Thyroid gland (tissue), 4 donors: ENCODE measurements around the gene SNCAIP. TPM values are rescaled to one million over a fixed set of nuclear protein-coding genes. Genes with fewer than 3 reads are reported as not detected.

Source experiments
- DNase-seq, 2 donors: peaks; one replicate each; pipeline ENCODE4 v3.0.0-alpha.2; 2019
- H3K27ac ChIP-seq, 3 donors: fragments of 200-600 bp; sonication (generic); 1 replicate in 2 of 3; 2 replicates in 1 of 3; pipeline ENCODE4 v1.5.1; 2016 to 2019; ENCODE audit warnings: mild to moderate bottlenecking in 1 of 3, moderate library complexity in 1 of 3
- H3K27me3 ChIP-seq: fragments of 200-600 bp; sonication (generic); one replicate; pipeline ENCODE4 v1.5.1; 2019
- H3K36me3 ChIP-seq, 2 donors: fragments of 200-600 bp; sonication (generic); one replicate each; pipeline ENCODE4 v1.5.1; 2016 to 2019
- H3K4me1 ChIP-seq, 2 donors: fragments of 200-600 bp; sonication (generic); one replicate each; pipeline ENCODE4 v1.5.1; 2017 to 2019
- H3K4me3 ChIP-seq, 3 donors: fragments of 200-600 bp; sonication (generic); replicated peaks in 1 of 3; 1 replicate in 2 of 3; 2 replicates in 1 of 3; pipeline ENCODE4 v1.5.1; 2016; ENCODE audit warnings: mild to moderate bottlenecking in 1 of 3
- H3K9me3 ChIP-seq: fragments of 200-600 bp; sonication (generic); one replicate; pipeline ENCODE4 v1.5.1; 2017
- POLR2A ChIP-seq, 2 donors: fragments of 450-650 bp; IDR thresholded peaks; one replicate each; pipeline ENCODE4 v1.6.1; 2017; ENCODE audit warnings: antibody characterized with exemption in 2 of 2, mild to moderate bottlenecking in 2 of 2, moderate library complexity in 1 of 2
- WGBS, 2 donors: methylation state at CpG; one replicate each; pipeline ENCODE4 v1.1.5; 2017; 5-methylcytosine and 5-hydroxymethylcytosine counted together
- intact Hi-C: fragments of 100-400 bp; cut with DNase I; formaldehyde crosslinking; loops from one replicate; pipeline ENCODE4 v1.15.1; 2023
- total RNA-seq, 4 donors: library from RNA; depleted of rRNA; stranded (reverse); fragments of >200 nt; gene quantifications; one replicate each; pipeline ENCODE4 v1.2.3, GENCODE V29; 2016
- TF ChIP-seq, protein P1 (sequence below), 6 experiments: fragments of 200-600 bp in 3 of 6; fragments of 450-650 bp in 3 of 6; sonication (generic) in 3 of 6; IDR thresholded peaks; one replicate each; pipeline ENCODE4 v1.5.1; 2016 to 2019; ENCODE audit warnings: antibody characterized with exemption in 6 of 6, mild to moderate bottlenecking in 2 of 6, inconsistent platforms in 1 of 6, moderate library complexity in 1 of 6

The SNCAIP gene
- total RNA-seq, 4 donors from 2014 or later = 4.0 to 12.8 (median 9.8) TPM

DNA sequence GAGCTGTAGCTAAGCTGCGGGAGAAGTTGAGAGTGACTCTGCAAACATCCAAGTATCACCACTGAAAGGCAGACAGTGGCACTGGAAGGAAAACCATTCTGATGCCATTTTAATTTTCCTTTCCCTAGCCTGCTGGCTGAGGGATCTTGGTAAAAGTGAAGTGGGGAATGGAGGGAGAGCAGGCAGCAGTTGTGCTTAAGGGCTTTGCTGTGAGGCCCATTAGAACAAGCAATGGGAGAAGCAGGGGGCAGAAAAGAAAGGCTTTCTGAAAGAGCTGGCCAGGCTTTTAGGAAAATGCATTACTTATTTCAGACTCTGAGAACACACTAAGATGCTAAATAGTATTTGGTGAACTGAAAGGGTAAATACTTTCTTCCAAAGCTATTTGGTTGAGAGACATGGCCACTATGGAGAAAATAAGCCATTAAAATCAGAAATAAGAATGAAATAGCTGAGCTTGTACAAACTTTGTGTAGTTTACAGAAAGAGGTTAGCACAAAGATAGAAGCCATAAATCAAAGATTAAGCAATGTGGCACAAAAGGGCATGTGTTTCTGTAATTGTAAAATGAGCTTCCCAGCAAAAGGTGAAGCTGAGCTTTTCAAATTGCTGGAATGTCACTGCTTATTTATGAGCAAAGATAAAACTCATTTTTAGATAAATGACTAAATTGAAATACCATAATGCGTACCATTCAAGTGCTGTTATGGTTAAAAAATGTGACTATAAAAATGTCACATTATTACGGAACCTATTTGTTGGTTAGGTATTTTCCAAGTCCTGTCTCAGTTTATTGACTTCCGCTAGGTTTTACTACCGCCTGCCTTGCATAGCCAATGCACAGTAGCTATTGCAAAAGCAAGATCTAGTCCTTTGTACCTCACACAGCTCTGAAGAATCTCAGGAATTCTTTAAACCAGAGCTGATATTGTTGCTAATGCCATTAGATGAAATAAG is 20.8 kb downstream of the SNCAIP start:
- no peak overlapping the region for H3K4me3 ChIP-seq
- no peaks in the 10 kb centered on the region for H3K27me3 ChIP-seq
- H3K4me1 ChIP-seq = no peaks in the 10 kb centered on the region
- TF ChIP-seq, protein P1, sequence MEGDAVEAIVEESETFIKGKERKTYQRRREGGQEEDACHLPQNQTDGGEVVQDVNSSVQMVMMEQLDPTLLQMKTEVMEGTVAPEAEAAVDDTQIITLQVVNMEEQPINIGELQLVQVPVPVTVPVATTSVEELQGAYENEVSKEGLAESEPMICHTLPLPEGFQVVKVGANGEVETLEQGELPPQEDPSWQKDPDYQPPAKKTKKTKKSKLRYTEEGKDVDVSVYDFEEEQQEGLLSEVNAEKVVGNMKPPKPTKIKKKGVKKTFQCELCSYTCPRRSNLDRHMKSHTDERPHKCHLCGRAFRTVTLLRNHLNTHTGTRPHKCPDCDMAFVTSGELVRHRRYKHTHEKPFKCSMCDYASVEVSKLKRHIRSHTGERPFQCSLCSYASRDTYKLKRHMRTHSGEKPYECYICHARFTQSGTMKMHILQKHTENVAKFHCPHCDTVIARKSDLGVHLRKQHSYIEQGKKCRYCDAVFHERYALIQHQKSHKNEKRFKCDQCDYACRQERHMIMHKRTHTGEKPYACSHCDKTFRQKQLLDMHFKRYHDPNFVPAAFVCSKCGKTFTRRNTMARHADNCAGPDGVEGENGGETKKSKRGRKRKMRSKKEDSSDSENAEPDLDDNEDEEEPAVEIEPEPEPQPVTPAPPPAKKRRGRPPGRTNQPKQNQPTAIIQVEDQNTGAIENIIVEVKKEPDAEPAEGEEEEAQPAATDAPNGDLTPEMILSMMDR (IDR thresholded peaks at IDR 0.05) = no peak
- TF ChIP-seq POLR2A (IDR thresholded peaks at IDR 0.05) = no peak
- intact Hi-C loops = no loop called here
- no peak for DNase-seq
- no peaks in the 10 kb centered on the region for H3K36me3 ChIP-seq
- whole genome bisulfite sequencing, 2 donors = 96% methylated on average over 5 of the region's 5 CpGs
- no peaks in the 10 kb centered on the region for H3K9me3 ChIP-seq
- H3K27ac ChIP-seq = no peak overlapping the region

DNA sequence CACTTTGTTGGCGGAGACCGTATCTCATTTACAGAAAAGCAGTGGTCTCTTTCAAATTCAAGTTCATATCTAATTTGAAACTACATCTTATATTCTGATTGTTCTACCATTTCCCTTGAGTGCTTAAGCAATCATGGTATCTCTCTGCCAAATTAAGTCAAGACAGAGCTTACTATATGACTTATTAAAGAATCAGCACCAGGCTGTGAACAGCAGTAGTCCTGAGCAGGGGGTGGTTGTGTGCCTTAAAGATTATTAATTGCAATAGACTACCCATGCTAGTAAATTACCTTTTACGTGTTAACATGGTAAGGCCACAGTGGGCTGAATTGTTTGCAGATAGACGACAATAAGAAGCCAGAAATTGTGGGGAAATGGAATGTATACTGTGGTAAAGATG is 21.5 kb downstream of the SNCAIP start:
- Histone ChIP-seq H3K27ac (no peak overlapping the region), H3K4me3 (no peak overlapping the region), H3K27me3 (no peaks in the 10 kb centered on the region), H3K4me1 (no peaks in the 10 kb centered on the region), H3K9me3 (no peaks in the 10 kb centered on the region), H3K36me3 (no peaks in the 10 kb centered on the region)
- TF ChIP-seq POLR2A (IDR thresholded peaks at IDR 0.05) = no peak
- TF ChIP-seq, protein P1 (IDR thresholded peaks at IDR 0.05) = no peak
- WGBS, 2 donors = 94% methylated on average over 4 of the region's 4 CpGs
- intact Hi-C loops = no loop called here
- DNase-seq = no peak

DNA sequence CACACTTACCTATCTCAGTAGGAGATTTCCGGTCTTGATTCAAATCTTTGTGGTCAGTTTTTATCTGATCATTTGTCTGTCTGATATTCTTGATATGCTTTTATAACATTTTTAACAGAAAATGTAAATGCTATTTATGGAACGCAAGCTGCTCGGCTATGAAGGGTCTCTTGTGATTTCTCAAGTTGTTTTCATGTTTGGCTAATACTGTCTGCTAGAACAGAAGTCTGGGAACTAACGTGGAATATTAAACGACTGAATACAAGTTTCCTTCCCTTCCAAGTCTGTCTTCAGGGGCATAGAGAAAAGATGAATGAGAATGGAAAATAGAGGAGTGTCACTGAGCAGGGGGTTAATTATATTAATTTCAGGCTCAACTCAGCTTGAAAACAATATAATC is 27.6 kb downstream of the SNCAIP start:
- Histone ChIP-seq H3K4me1 (no peaks in the 10 kb centered on the region), H3K4me3 (no peak overlapping the region), H3K27me3 (no peaks in the 10 kb centered on the region), H3K9me3 (no peaks in the 10 kb centered on the region), H3K36me3 (no peaks in the 10 kb centered on the region), H3K27ac (no peak overlapping the region)
- no peak for DNase-seq
- WGBS, 2 donors = 72 to 88% methylated on average over 5 of the region's 5 CpGs
- intact Hi-C loops = no loop called here
- no peak for TF ChIP-seq POLR2A (IDR thresholded peaks at IDR 0.05)
- TF ChIP-seq, protein P1 (IDR thresholded peaks at IDR 0.05) = no peak

DNA sequence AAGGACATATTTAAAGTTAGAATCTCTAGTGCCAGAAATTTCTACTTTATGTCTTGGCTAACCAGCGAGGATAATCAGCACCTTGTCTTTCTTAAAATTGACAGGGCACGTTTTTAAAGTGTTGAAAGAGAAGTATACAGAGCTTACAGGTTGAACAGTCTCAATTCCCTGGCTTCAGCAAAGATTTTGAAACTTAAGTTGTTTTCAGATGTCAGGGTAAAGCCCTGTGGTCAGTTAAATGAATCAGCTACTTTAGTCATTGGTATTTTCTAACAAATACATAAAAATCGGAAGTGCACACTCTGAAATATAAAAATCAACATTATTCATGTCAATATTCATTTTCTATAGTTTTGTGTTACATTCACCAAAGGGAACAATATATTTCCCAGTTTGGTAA is 29.1 kb downstream of the SNCAIP start:
- intact Hi-C loops = no loop called here
- no peaks in the 10 kb centered on the region for H3K36me3 ChIP-seq
- H3K9me3 ChIP-seq = no peaks in the 10 kb centered on the region
- TF ChIP-seq POLR2A (IDR thresholded peaks at IDR 0.05) = no peak
- TF ChIP-seq, protein P1 (IDR thresholded peaks at IDR 0.05) = no peak
- H3K4me3 ChIP-seq = no peak overlapping the region
- no peak for DNase-seq
- no peaks in the 10 kb centered on the region for H3K27me3 ChIP-seq
- H3K4me1 ChIP-seq = no peaks in the 10 kb centered on the region
- 73 to 84% methylated on average over 3 of the region's 3 CpGs for WGBS, 2 donors
- no peak overlapping the region for H3K27ac ChIP-seq

DNA sequence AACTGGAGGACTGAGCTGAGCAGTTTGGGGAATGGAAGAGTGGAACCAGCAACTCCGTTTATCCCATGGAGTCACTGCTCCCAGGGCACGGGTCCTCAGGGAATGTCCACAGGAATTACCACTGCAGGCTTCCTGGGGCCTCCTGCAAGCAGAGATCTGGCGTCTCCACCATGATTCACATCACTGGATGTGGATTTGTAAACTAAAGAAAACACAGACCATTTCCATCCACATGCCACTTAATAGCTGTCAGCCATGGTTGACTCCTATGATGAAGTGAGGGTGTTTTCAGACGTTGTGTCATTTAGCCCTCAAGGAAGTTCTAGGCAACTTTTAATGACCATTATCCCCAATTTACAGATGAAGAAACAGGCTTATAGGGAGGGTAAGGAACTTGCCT is 30.2 kb downstream of the SNCAIP start:
- 85 to 86% methylated on average over 4 of the region's 4 CpGs for WGBS, 2 donors
- Histone ChIP-seq H3K27ac (no peak overlapping the region), H3K4me1 (no peaks in the 10 kb centered on the region), H3K4me3 (no peak overlapping the region), H3K9me3 (no peaks in the 10 kb centered on the region), H3K27me3 (no peaks in the 10 kb centered on the region), H3K36me3 (no peaks in the 10 kb centered on the region)
- intact Hi-C loops = no loop called here
- DNase-seq = no peak
- TF ChIP-seq, protein P1 (IDR thresholded peaks at IDR 0.05) = no peak
- TF ChIP-seq POLR2A (IDR thresholded peaks at IDR 0.05) = no peak
